ENCODE measurements around the gene LIN52. TPM values are rescaled to one million over a fixed set of nuclear protein-coding genes. Genes with fewer than 3 reads are reported as not detected.

The LIN52 gene
- total and polyA plus RNA-seq, 2 of the 8 experiments (the other 6 are each of a cell fraction or from before 2014, with no cell fraction given): 6.8 to 11.6 TPM

GRCh38 chr14:74127634-74128033 lies 42.9 kb downstream of the LIN52 start:
- Histone ChIP-seq H3K56ac (replicated peaks; ENCODE audit: insufficient read length, low read depth, low read length) (no peak overlapping the region), H3K79me2 (ENCODE audit: control insufficient read depth in 1 of 2, insufficient read depth in 2 of 2, low read length in 2 of 2) (no peaks in the 10 kb centered on the region), H4K8ac (ENCODE audit: extremely low read depth, insufficient read depth, low read length) (no peak overlapping the region), H3K23ac (ENCODE audit: insufficient read length) (no peak overlapping the region), H2BK15ac (ENCODE audit: low read length) (no peak overlapping the region), H2BK120ac (replicated peaks; ENCODE audit: low read depth, low read length) (no peak overlapping the region), H3K23me2 (ENCODE audit: low read depth, low read length) (no peaks in the 10 kb centered on the region), H3K4me2 (ENCODE audit: insufficient read depth in 1 of 2, low read depth in 2 of 2, low read length in 2 of 2) (no peak overlapping the region), H3K79me1 (ENCODE audit: low read depth, low read length) (no peaks in the 10 kb centered on the region), H4K20me1 (replicated peaks in 1 of 2; ENCODE audit: control insufficient read depth in 1 of 2, insufficient read depth in 2 of 2, low read length in 2 of 2) (no peaks in the 10 kb centered on the region), H4K5ac (ENCODE audit: insufficient read length, low read depth, low read length) (no peak overlapping the region), H3K36me3 (ENCODE audit: control insufficient read depth in 2 of 4, insufficient read depth in 4 of 4, low read length in 3 of 4) (no peaks in the 10 kb centered on the region; a peak in 1 of 8 replicates), H2BK5ac (ENCODE audit: low read depth, low read length) (no peak overlapping the region), H3K14ac (ENCODE audit: insufficient read length) (no peak overlapping the region), H3K27me3 (replicated peaks in 1 of 4; ENCODE audit: control insufficient read depth in 3 of 4, extremely low read depth in 1 of 4, insufficient read depth in 3 of 4, low read length in 3 of 4) (no peaks in the 10 kb centered on the region), H3K18ac (ENCODE audit: extremely low read depth, low read length) (no peak overlapping the region), H3K4me1 (replicated peaks in 1 of 4; ENCODE audit: control insufficient read depth in 3 of 4, insufficient read depth in 4 of 4, low read length in 3 of 4) (no peaks in the 10 kb centered on the region), H3K4ac (replicated peaks; ENCODE audit: insufficient read length, low read depth, low read length) (no peak overlapping the region), H2AFZ (ENCODE audit: low read length) (no peak overlapping the region), H3K27ac (ENCODE audit: low read depth, low read length) (no peak overlapping the region), H3K4me3 (ENCODE audit: extremely low read depth in 1 of 4, insufficient read depth in 2 of 4, low read depth in 3 of 4, low read length in 4 of 4) (no peak overlapping the region), H2BK20ac (ENCODE audit: low read length) (no peak overlapping the region), H3K9me3 (ENCODE audit: insufficient read depth in 2 of 2, low read depth in 1 of 2, low read length in 1 of 2) (no peaks in the 10 kb centered on the region), H2BK12ac (ENCODE audit: low read depth, low read length) (no peak overlapping the region), H2AK5ac (ENCODE audit: low read depth, low read length) (no peak overlapping the region), H3K9ac (replicated peaks in 1 of 4; ENCODE audit: extremely low read depth in 1 of 4, low read depth in 3 of 4, low read length in 3 of 4) (no peak overlapping the region), H4K91ac (replicated peaks; ENCODE audit: insufficient read length, low read length) (no peak overlapping the region)
- no peak for TF ChIP-seq TAF1 (IDR thresholded peaks at IDR 0.05; ENCODE audit: low read depth, low read length)
- TF ChIP-seq HDAC2 (IDR thresholded peaks at IDR 0.05; ENCODE audit: borderline replicate concordance in 1 of 2, low read depth in 2 of 2, low read length in 2 of 2): no peak
- TF ChIP-seq KDM5A (IDR thresholded peaks at IDR 0.05; ENCODE audit: low read length): no peak
- no peak for TF ChIP-seq SP1 (IDR thresholded peaks at IDR 0.05; ENCODE audit: low read depth, low read length)
- no peak for TF ChIP-seq RNF2 (IDR thresholded peaks at IDR 0.05; ENCODE audit: borderline replicate concordance, low read depth, low read length, missing control alignments, poor library complexity, severe bottlenecking)
- TF ChIP-seq PHF8 (conservative IDR thresholded peaks at IDR 0.05; ENCODE audit: low read depth, low read length): no peak
- no peak for TF ChIP-seq JUN (IDR thresholded peaks at IDR 0.05; ENCODE audit: low read depth, low read length)
- TF ChIP-seq ATF2 (IDR thresholded peaks at IDR 0.05; ENCODE audit: low read length): no peak
- TF ChIP-seq ASH2L (IDR thresholded peaks at IDR 0.05; ENCODE audit: low read length): no peak
- TF ChIP-seq SIRT6 (IDR thresholded peaks at IDR 0.05; ENCODE audit: low read length): no peak
- TF ChIP-seq SRF (IDR thresholded peaks at IDR 0.05; ENCODE audit: low read depth, low read length): no peak
- no peak for TF ChIP-seq EGR1 (IDR thresholded peaks at IDR 0.05; ENCODE audit: borderline replicate concordance, low read depth, low read length)
- TF ChIP-seq POLR2A (IDR thresholded peaks at IDR 0.05; ENCODE audit: control extremely low read depth in 1 of 2, low read depth in 2 of 2, low read length in 2 of 2): no peak
- no peak for TF ChIP-seq BACH1 (IDR thresholded peaks at IDR 0.05; ENCODE audit: low read length)
- DNase-seq (ENCODE audit: low read depth in 1 of 2, low spot score in 2 of 2) (no peak), FAIRE-seq (no peak)
- POLR2A ChIA-PET (ENCODE audit: partially characterized antibody): interaction anchor here (1.2 to 2.0 kb wide), 2 partner anchors 9 to 10 kb away, joined by 3 to 5 read pairs; no protein-coding TSS in a partner anchor
- CTCF ChIA-PET (ENCODE audit: partially characterized antibody): interaction anchor here (1.0 to 1.6 kb wide), 4 partner anchors 10 to 22 kb away, joined by 3 to 6 read pairs (median 3); no protein-coding TSS in a partner anchor
- 93% methylated on average over 1 of the region's 1 CpG; no CpG with 5 or more reads in 1 of the 2 experiments for WGBS, 2 experiments (ENCODE audit: extremely low coverage in 1 of 2, insufficient coverage in 1 of 2, insufficient read length in 1 of 2, insufficient replicate concordance in 2 of 2, low coverage in 1 of 2, low lambda C conversion rate in 2 of 2, missing lambda C conversion rate in 1 of 2)

All from H1 (cell line).